H9 (cell line): ENCODE data around the gene SGSM2. TPM values are rescaled to one million over a fixed set of nuclear protein-coding genes. Genes with fewer than 3 reads are reported as not detected.

Experiments
- DNase-seq: peaks from one replicate; pipeline ENCODE4 v3.0.0-alpha.2; 2017
- H2AFZ ChIP-seq: one replicate; pipeline ENCODE4 v1.6.1; 2013; ENCODE audit warnings: mild to moderate bottlenecking, low read length, control low read depth, moderate library complexity
- H2AK5ac ChIP-seq: 2 replicates; pipeline ENCODE4 v1.6.1; 2013; ENCODE audit warnings: low read length, control low read depth, mixed read lengths; ENCODE audit not compliant: insufficient read length
- H2BK120ac ChIP-seq: one replicate; pipeline ENCODE4 v1.6.1; 2013; ENCODE audit warnings: low read depth, mild to moderate bottlenecking, low read length, control low read depth, inconsistent platforms; ENCODE audit not compliant: poor library complexity, severe bottlenecking
- H2BK12ac ChIP-seq: 2 replicates; pipeline ENCODE4 v1.6.1; 2013; ENCODE audit warnings: low read length, control low read depth, mixed read lengths, low read depth; ENCODE audit not compliant: insufficient read length
- H2BK15ac ChIP-seq: 2 replicates; pipeline ENCODE4 v1.6.1; 2013; ENCODE audit warnings: low read depth, low read length, control low read depth
- H2BK20ac ChIP-seq: one replicate; pipeline ENCODE4 v1.6.1; 2013; ENCODE audit warnings: low read depth, mild to moderate bottlenecking, low read length, control low read depth, inconsistent platforms; ENCODE audit not compliant: poor library complexity, severe bottlenecking
- H2BK5ac ChIP-seq: 2 replicates; pipeline ENCODE4 v1.6.1; 2013; ENCODE audit warnings: low read length, control low read depth, mixed read lengths; ENCODE audit not compliant: insufficient read length
- H3K14ac ChIP-seq: 2 replicates; pipeline ENCODE4 v1.6.1; 2013; ENCODE audit warnings: low read length, control low read depth; ENCODE audit not compliant: insufficient read depth
- H3K18ac ChIP-seq: 2 replicates; pipeline ENCODE4 v1.6.1; 2013; ENCODE audit warnings: low read depth, mild to moderate bottlenecking, mixed read lengths, low read length, control low read depth; ENCODE audit not compliant: insufficient read length
- H3K23ac ChIP-seq: 2 replicates; pipeline ENCODE4 v1.6.1; 2013; ENCODE audit warnings: low read length, control low read depth, mixed read lengths, low read depth; ENCODE audit not compliant: insufficient read length
- H3K23me2 ChIP-seq: 2 replicates; pipeline ENCODE4 v1.6.1; 2013; ENCODE audit warnings: low read depth, mild to moderate bottlenecking, mixed read lengths, low read length, control low read depth; ENCODE audit not compliant: insufficient read length, poor library complexity, severe bottlenecking
- H3K27ac ChIP-seq: 2 replicates; pipeline ENCODE4 v1.5.1; 2013; ENCODE audit warnings: low read length, control low read depth, mixed read lengths, low read depth; ENCODE audit not compliant: insufficient read length
- H3K27me3 ChIP-seq: 2 replicates; pipeline ENCODE4 v1.6.1; 2013; ENCODE audit warnings: low read length, control low read depth, inconsistent platforms; ENCODE audit not compliant: insufficient read depth
- H3K4ac ChIP-seq: 2 replicates; pipeline ENCODE4 v1.6.1; 2013; ENCODE audit warnings: low read depth, mild to moderate bottlenecking, control low read depth, inconsistent platforms, low read length, moderate library complexity
- H3K4me1 ChIP-seq: 2 replicates; pipeline ENCODE4 v1.6.1; 2013; ENCODE audit warnings: low read length, control low read depth, inconsistent platforms; ENCODE audit not compliant: insufficient read depth
- H3K4me2 ChIP-seq: 2 replicates; pipeline ENCODE4 v1.6.1; 2013; ENCODE audit warnings: low read length, control low read depth, mixed read lengths; ENCODE audit not compliant: insufficient read length, insufficient read depth
- H3K56ac ChIP-seq: 2 replicates; pipeline ENCODE4 v1.6.1; 2013; ENCODE audit warnings: low read depth, mild to moderate bottlenecking, mixed read lengths, low read length, control low read depth; ENCODE audit not compliant: insufficient read length
- H3K79me1 ChIP-seq: 2 replicates; pipeline ENCODE4 v1.6.1; 2013; ENCODE audit warnings: low read depth, mild to moderate bottlenecking, moderate library complexity, low read length, control low read depth, inconsistent platforms; ENCODE audit not compliant: insufficient read depth, poor library complexity, severe bottlenecking
- H3K79me2 ChIP-seq: 2 replicates; pipeline ENCODE4 v1.6.1; 2013; ENCODE audit warnings: low read length, control low read depth, inconsistent platforms; ENCODE audit not compliant: insufficient read depth
- H3K9ac ChIP-seq: 2 replicates; pipeline ENCODE4 v1.6.1; 2013; ENCODE audit warnings: low read length, control low read depth, mixed read lengths; ENCODE audit not compliant: insufficient read length; ENCODE audit errors: extremely low read depth
- H3K9me3 ChIP-seq: one replicate; pipeline ENCODE4 v1.6.1; 2013; ENCODE audit warnings: low read depth, low read length, inconsistent platforms; ENCODE audit not compliant: control insufficient read depth
- H3T11ph ChIP-seq: one replicate; pipeline ENCODE4 v1.6.1; 2013; ENCODE audit warnings: mild to moderate bottlenecking, low read length, control low read depth, inconsistent platforms
- H4K20me1 ChIP-seq: one replicate; pipeline ENCODE4 v1.6.1; 2013; ENCODE audit not compliant: control insufficient read depth, insufficient read length, insufficient read depth
- H4K5ac ChIP-seq: 2 replicates; pipeline ENCODE4 v1.6.1; 2013; ENCODE audit warnings: low read depth, mild to moderate bottlenecking, mixed read lengths, low read length, control low read depth; ENCODE audit not compliant: insufficient read length
- H4K8ac ChIP-seq: replicated peaks from 2 replicates; pipeline ENCODE4 v1.6.1; 2013; ENCODE audit warnings: low read length, control low read depth, mixed read lengths, low read depth; ENCODE audit not compliant: insufficient read length
- H4K91ac ChIP-seq: 2 replicates; pipeline ENCODE4 v1.6.1; 2013; ENCODE audit warnings: low read depth, mild to moderate bottlenecking, moderate library complexity, mixed read lengths, low read length, control low read depth; ENCODE audit not compliant: insufficient read length
- H3K27ac Mint-ChIP-seq, 3 experiments: 2 replicates in 2 of 3; 3 replicates in 1 of 3; pipeline ENCODE4 v1.8.0; 2020 to 2021; ENCODE audit warnings: mixed read lengths in 3 of 3, mild to moderate bottlenecking in 1 of 3, moderate library complexity in 1 of 3
- H3K27me3 Mint-ChIP-seq: 2 replicates; pipeline ENCODE4 v1.8.0; 2021; ENCODE audit warnings: low read depth, mild to moderate bottlenecking, moderate library complexity, mixed read lengths
- H3K36me3 Mint-ChIP-seq, 3 experiments: 2 replicates in 2 of 3; 3 replicates in 1 of 3; pipeline ENCODE4 v1.8.0; 2020 to 2021; ENCODE audit warnings: low read depth in 3 of 3, mixed read lengths in 3 of 3; ENCODE audit not compliant: insufficient read depth in 1 of 3
- H3K4me1 Mint-ChIP-seq, 2 experiments: 2 replicates each; pipeline ENCODE4 v1.8.0; 2020; ENCODE audit warnings: mixed read lengths in 2 of 2
- H3K4me3 Mint-ChIP-seq, 2 experiments: 2 replicates in 1 of 2; 3 replicates in 1 of 2; pipeline ENCODE4 v1.8.0; 2020 to 2021; ENCODE audit warnings: mild to moderate bottlenecking in 2 of 2, mixed read lengths in 2 of 2, moderate library complexity in 1 of 2
- H3K9me3 Mint-ChIP-seq, 2 experiments: 2 replicates in 1 of 2; 3 replicates in 1 of 2; pipeline ENCODE4 v1.8.0; 2020; ENCODE audit warnings: mild to moderate bottlenecking in 2 of 2, mixed read lengths in 2 of 2, moderate library complexity in 1 of 2
- CTCF ChIP-seq: fragments of 200-600 bp; sonication (generic); conservative IDR thresholded peaks from 3 replicates; pipeline ENCODE4 v1.8.0; 2021; ENCODE audit warnings: antibody characterized with exemption, mild to moderate bottlenecking
- WGBS: extraction: QIAGEN DNeasy Blood & Tissue Kit; methylation state at CpG from one replicate; pipeline ENCODE4 v1.1.7; 2013; ENCODE audit warnings: missing lambda C conversion rate, low lambda C conversion rate, mixed read lengths; ENCODE audit not compliant: insufficient read length; ENCODE audit errors: extremely low coverage; 5-methylcytosine and 5-hydroxymethylcytosine counted together
- total RNA-seq: library from RNA; stranded (reverse); gene quantifications from 2 replicates; pipeline ENCODE4 v1.2.1, GENCODE V29; 2021

Gene SGSM2
- total RNA-seq, 1 experiment from 2014 or later, result 45.6 TPM

- no peak overlapping the region for H2BK5ac ChIP-seq
- H3K27me3 Mint-ChIP-seq, result no peaks in the 10 kb centered on the region
- H2AFZ ChIP-seq, result no peak overlapping the region
- H2BK15ac ChIP-seq, result no peak overlapping the region
- no peak overlapping the region for H3K27ac ChIP-seq
- H2AK5ac ChIP-seq, result no peak overlapping the region
- peak; percentile 85 for DNase-seq
- TF ChIP-seq CTCF, result peak; percentile 73
- no peaks in the 10 kb centered on the region for H3K79me1 ChIP-seq
- no peaks in the 10 kb centered on the region for H3K79me2 ChIP-seq
- no peak overlapping the region for H2BK20ac ChIP-seq
- no peak overlapping the region for H4K5ac ChIP-seq
- no peak overlapping the region for H3K14ac ChIP-seq
- H3K27ac Mint-ChIP-seq, result peak overlapping the region; percentile 24 to 91 (median 76); a peak in 3 of 7 replicates
- H3T11ph ChIP-seq, result no peak overlapping the region
- H4K8ac ChIP-seq, result no peak overlapping the region
- no peak overlapping the region; a peak in 1 of 5 replicates for H3K4me3 Mint-ChIP-seq
- H3K4me1 Mint-ChIP-seq, result peaks cover 15 to 18% of the 10 kb centered on the region in 2 experiments
- H3K4me1 ChIP-seq, result no peaks in the 10 kb centered on the region
- H3K4ac ChIP-seq, result no peak overlapping the region
- H3K23ac ChIP-seq, result no peak overlapping the region
- no peak overlapping the region for H2BK12ac ChIP-seq
- H3K9ac ChIP-seq, result no peak overlapping the region
- H3K9me3 ChIP-seq, result no peaks in the 10 kb centered on the region
- no peak overlapping the region for H2BK120ac ChIP-seq
- no peak overlapping the region for H4K91ac ChIP-seq
- H3K4me2 ChIP-seq, result no peak overlapping the region
- H3K56ac ChIP-seq, result no peak overlapping the region
- no peaks in the 10 kb centered on the region for H4K20me1 ChIP-seq
- no peaks in the 10 kb centered on the region for H3K9me3 Mint-ChIP-seq
- H3K36me3 Mint-ChIP-seq, result peaks cover 4 to 24% (median 8%) of the 10 kb centered on the region in 3 experiments; a peak in 6 of 7 replicates
- no peaks in the 10 kb centered on the region for H3K27me3 ChIP-seq
- no peaks in the 10 kb centered on the region for H3K23me2 ChIP-seq
- WGBS, result no CpG with 5 or more reads among the region's 26 CpGs
- H3K18ac ChIP-seq, result no peak overlapping the region
These were observed 29.6 kb downstream of the SGSM2 start for GRCh38 chr17:2366747-2367494.
